Right renal cortex interstitium (tissue), 3 donors: ENCODE measurements around the gene PABPC1L. TPM values are rescaled to one million over a fixed set of nuclear protein-coding genes. Genes with fewer than 3 reads are reported as not detected.
"Not testable (repeated sequence)": the region's sequence is repeated elsewhere in the genome, so short reads cannot be mapped to it uniquely, and the experiment has no call there.

Experiments used
- DNase-seq, 3 donors: peaks; one replicate each; pipeline ENCODE4 v3.0.0-alpha.2; 2013; ENCODE audit warnings: low read depth in 3 of 3, low spot score in 2 of 3
- polyA plus RNA-seq, 3 donors: library from polyadenylated mRNA; unstranded; fragments of 120-200 nt; gene quantifications; one replicate each; pipeline ENCODE4 v1.2.1, GENCODE V29; 2013; ENCODE audit not compliant: insufficient read length in 3 of 3

Gene PABPC1L
- polyA plus RNA-seq, result 10 to 100 TPM; 20.4 to 36.0 (median 35.8) TPM

DNA sequence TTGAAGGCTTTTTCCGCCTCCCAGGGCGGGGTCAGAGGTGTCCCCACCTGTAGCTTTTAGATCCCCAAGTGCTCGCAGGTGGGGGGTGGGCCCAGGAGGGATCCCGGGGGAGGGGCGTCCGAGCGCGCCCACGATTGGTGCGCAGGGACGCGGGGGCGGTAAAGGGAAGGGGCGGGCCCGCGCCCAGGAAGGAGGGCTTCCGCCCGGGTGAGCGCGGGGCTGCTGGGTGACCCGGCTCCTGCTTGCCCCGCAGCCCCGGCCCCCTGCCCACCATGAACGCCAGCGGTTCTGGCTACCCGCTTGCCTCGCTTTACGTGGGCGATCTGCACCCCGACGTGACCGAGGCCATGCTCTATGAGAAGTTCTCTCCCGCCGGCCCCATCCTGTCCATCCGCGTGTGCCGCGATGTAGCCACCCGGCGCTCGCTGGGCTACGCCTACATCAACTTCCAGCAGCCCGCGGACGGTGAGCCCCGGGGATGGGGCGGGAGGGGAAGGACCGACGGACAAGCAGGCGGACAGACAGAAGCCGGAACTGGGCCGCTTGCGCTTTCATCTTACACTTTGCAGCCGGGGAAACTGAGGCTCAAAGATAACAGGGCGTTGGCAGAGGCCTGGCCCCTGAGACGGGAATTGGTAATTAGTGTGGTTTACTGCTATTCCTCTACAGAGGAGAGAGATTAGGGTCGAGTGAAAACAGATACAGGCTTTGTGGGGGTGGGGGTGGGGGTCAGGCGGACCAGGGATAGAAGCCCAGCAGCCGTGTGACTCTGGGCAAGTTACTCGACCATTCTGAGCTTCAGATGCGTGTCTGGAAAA lies at the start of gene PABPC1L:
Gene PABPC1L (plus strand): TSS at position 189 of the 818 bp plus-strand sequence. CDS start 84 bp downstream, at position 273.
- DNase-seq, result no peak

GRCh38 chr20:44861531-44862006 lies 48.3 kb upstream of the PABPC1L start:
- no peak for DNase-seq

DNA sequence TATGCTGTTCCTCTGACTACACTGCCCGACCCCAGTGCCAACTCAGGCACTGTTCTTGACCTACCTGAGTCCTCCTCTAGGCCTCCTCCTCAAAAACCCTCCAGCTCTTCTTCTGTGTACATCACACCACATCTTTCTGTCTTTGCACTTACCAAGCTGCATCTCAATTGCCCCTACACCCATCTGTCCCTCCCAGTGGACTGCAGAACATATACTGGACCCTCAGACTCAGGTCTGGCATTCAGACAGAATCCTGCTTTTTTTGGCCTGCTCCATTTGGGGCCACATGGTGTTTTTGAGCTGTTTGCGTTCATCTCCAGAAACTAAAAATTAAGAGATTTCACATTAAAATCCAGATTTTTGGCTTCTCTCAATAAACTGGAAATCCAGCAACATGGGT lies 47.6 kb upstream of the PABPC1L start:
- DNase-seq, result no peak

DNA sequence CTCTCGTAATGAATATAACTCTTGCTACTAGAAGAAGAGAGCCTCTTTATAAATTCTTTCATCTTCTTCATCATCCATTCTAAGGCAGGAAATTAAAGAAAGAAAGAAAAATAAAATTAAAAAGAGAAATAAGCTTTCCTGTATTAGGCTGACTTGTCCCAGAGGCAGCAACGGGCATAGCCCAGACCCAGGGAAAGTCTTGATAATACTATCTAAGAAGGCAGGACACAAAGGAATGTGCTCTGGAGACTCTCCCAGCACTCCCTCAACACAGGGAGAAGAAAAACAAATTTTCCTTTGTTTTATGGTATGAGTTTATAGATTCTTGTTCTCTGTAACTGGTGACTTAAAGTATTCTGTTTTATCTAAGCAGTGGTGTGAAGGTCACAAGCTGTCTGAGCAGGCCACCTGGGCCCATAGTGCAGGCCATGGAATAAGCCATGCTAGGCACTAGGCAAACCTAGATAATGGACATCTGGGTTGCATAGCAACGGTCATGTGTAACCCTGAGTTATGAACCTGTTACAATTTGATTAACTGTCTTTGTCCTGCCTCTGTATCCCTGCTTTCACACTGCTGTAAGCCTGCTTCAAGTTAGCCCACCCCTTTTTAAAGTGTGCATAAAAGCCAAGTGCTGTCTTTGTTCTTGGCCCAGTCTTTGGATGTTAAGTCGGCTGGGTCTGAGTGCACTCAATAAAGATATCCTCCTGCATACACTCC lies 46.3 kb upstream of the PABPC1L start:
- DNase-seq, result not testable (repeated sequence)

DNA sequence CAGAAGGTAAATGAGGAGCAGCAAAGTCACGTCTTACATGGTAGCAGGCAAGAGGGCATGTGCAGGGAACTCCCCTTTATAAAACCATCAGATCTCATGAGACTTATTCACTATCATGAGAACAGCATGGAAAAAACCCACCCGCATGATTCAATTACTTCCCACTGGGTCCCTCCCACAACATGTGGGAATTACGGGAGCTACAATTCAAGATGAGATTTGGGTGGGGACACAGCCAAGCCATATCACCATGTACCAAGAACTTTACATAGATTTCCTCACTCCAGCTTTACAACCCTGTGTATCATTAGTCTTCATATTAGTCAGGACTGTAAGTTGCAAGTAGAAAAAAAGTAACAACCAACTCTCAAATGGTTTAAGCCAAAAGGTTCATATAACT lies 45.4 kb upstream of the PABPC1L start:
- DNase-seq, result not testable (repeated sequence)

GRCh38 chr20:44866703-44867335 lies 43.0 kb upstream of the PABPC1L start:
- no peak for DNase-seq

- DNase-seq, result no peak
Measured at GRCh38 chr20:44869471-44869870, 40.4 kb upstream of the PABPC1L start.

DNA sequence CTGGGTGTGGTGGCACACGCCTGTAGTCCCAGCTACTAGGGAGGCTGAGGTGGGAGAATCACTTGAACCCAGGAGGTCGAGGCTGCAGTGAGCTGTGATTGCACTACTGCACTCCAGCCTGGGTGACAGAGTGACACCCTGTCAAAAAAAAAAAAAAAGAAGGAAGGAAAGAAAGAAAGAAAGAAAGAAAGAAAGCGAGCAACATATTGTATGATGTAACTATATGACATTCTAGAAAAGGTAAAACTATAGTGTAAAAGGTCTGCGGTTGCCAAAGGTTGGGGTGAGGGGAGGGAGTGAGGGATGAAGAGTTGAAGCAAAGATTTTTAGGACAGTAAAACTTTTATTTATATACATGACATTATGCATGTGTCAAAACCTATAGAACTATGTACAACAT lies 27.5 kb upstream of the PABPC1L start:
- DNase-seq, result not testable (repeated sequence)

DNA sequence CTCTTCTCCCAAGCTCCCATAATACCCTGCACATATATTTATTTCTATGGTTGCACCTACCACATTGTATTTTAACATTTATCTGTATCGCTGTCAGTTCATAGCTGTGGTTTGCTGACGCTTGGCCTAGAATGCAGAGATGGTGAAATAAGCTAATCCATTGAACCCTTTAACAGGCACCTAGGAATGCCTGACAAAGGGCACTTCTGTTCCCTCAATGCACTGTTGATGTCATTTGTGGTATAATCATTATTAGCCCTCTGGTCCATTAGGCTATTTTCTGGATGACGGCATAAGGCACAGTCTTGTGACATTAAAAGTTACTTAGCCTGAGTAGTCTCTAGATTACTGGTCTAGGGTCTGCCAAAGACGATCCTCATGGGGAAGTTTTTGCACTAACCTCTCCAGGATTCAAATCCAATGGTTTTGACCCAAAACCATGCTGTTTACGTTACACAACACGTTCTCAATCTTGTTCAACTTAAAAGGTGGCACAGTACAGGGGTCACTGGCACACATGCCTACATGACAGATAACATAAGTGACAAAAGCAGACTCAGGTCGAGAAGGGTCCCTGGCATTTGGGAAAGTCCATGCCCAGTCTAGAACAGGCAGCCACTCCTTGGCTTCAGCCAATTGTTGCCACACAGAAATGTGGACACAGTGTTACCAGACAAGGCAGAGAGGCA lies 26.5 kb upstream of the PABPC1L start:
- DNase-seq, result no peak

DNA sequence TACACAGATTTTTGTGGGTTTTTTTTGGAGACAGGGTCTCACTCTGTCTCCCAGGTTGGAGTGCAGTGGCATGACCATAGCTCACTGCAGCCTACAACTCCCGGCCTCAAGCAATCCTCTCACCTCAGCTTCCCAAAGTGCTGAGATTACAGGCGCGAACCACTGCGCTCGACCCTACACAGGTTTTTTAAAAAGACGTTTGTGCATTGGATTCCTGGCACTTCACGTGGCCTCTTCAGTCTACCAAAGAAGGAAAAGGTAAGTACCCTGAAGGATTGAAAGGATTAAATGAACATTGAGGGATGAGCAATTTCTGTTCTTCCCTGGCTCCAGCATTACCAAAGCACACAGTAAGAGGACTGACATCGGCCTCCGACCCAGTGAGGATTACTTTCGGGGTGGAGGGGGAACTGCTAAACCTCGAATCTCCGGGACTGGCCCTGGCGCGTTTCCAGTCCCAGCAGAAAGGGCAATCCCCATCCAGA lies 24.9 kb upstream of the PABPC1L start:
- no peak for DNase-seq

- DNase-seq, result peak; percentile 86 to 97 (median 94)
Measured at GRCh38 chr20:44885392-44886265, 24.2 kb upstream of the PABPC1L start, which contains the start of gene YWHAB. Gene YWHAB, plus strand, starts transcription at chr20:44885705. Its CDS starts 15,829 bp downstream, at chr20:44901534.

- DNase-seq, result no peak
Measured at GRCh38 chr20:44886266-44886651, 23.6 kb upstream of the PABPC1L start.

- no peak for DNase-seq
Measured at GRCh38 chr20:44886828-44887227, 23.0 kb upstream of the PABPC1L start.

- DNase-seq, result no peak
Measured at GRCh38 chr20:44887466-44887865, 22.4 kb upstream of the PABPC1L start.

DNA sequence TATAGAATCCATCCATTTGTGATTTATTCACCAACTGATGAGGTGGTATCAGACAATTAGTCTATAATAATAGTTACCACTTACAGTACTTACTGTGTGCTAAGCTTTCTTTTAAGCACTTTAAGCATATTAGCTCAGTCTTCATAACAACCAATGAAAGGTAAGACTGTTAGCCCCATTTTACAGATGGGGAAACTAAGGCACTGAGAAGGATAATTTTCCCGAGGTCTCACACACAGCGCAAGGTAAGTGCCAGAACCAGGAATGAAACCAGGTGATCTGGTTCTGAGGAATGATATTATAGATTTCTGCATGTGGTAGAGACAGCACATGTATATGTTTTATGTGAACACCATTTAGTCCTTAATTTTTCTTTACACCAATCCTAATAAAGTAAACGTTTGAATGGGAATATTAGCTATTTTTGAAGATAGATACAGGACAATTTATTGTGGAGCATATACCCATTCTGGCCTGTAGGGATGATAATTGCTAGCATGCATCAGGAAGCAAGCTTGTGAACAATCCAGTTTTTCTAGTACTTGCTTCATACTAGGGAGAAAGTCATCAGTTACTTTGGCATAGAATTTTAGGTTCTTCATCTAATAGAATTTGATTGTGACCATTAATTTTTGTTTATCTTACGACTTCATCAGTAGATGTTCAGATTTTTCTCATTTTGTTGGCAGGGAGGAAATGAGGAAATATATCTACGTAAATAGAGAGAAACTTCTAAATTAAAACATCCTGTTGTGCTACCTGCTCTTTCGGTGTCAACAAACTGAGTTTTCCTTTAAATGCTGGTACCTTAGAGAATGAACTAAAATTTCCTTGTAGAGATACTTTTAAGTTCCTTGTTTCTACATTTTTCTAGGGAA lies 21.4 kb upstream of the PABPC1L start:
- DNase-seq, result no peak

- no peak for DNase-seq
Measured at GRCh38 chr20:44891826-44892225, 18.0 kb upstream of the PABPC1L start.

- no peak for DNase-seq
Measured at GRCh38 chr20:44894959-44895358, 14.9 kb upstream of the PABPC1L start.

DNA sequence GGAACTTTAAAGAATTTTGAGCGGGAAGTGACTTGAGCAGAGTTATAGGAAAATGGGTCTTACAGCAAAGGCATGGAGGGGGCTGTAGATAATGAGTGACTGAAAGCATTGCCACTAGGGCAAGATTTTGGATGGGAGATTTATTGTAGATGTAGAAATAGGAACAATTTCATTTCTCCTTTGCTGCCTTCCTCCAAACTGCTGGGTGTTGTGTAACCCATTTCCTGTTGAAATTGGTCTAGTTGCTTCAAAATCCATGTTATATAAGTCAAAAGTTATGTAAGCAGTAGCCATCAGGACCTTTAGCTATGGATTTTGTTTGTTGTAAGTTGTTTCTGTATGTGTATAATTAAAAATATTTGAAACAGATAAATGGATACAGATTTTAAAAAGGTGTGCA lies 13.3 kb upstream of the PABPC1L start:
- no peak for DNase-seq
